SH-SY5Y (cell line): ENCODE results near the gene PAFAH1B1.

Experiments
- GATA2 ChIP-seq: IDR thresholded peaks from 2 replicates; pipeline ENCODE4 v1.6.1; 2011; ENCODE audit warnings: mild to moderate bottlenecking, low read depth, low read length
- GATA3 ChIP-seq: IDR thresholded peaks from 2 replicates; pipeline ENCODE4 v1.6.1; 2011; ENCODE audit warnings: low read depth, mild to moderate bottlenecking, low read length, moderate library complexity

GRCh38 chr17:2716649-2717048, 123.2 kb downstream of the PAFAH1B1 start:
- TF ChIP-seq GATA2: no peak
- no peak for TF ChIP-seq GATA3
